Suppressor macrophage (primary cell): ENCODE results near the gene ARHGAP33.

Experiments
- DNase-seq, 4 experiments: peaks; one replicate each; pipeline ENCODE4 v3.0.0-alpha.2; 2020 to 2022

Gene ARHGAP33

DNA sequence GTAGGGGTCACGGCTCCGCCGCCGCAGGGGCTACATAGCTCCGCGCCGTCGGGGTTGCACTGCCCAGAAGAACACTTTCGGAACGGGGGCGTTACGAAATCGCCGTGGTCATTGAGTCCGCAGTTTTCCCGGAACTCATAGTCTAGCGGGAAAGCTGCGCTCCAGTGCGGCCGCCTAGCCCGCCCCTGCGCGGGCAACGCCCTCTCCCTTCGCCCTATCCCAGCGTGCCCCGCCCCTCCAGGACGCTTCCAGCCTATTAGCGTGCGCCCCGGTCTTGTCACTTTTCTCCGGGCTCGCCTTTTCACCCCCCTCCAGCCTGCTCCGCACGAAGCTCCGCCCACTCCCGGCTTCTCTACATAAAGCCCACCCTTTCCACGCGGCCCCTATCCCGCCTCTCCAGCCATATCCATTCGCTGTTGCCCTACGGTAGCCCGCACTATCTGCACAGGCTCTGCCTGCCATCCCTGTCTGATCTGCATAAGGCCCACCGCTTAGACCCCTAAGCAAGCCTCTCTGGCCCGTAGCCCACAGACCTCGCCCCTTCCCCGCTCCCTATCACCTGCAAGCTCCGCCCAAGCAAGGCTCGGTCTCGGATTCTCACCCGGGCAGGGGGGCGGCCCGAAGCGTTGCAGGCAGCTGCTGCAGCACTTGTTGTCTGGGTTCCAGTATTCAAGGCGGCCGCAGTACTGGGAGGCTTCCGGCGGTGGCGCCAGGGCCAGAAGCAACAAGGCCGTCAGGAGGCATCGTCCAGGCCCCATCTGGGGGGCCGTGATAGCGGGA is 34.8 kb upstream of the ARHGAP33 start:
- peak; percentile 97 to 99 (median 98) for DNase-seq

DNA sequence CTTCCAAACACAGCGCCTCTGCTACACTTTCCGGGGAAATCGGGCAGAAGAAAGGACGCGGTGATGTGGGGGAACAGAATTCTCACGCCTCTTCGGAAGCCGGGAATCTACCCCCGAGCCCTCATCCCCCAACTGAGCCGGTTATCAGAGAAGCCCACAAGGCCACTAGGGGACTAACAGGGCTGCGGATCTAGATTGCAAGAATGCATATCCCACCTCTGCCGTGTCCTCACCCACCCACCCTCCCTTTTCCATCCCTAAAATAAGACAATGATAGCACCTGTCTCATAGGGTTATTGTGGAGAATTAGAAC is 34.2 kb upstream of the ARHGAP33 start:
- no peak for DNase-seq

DNA sequence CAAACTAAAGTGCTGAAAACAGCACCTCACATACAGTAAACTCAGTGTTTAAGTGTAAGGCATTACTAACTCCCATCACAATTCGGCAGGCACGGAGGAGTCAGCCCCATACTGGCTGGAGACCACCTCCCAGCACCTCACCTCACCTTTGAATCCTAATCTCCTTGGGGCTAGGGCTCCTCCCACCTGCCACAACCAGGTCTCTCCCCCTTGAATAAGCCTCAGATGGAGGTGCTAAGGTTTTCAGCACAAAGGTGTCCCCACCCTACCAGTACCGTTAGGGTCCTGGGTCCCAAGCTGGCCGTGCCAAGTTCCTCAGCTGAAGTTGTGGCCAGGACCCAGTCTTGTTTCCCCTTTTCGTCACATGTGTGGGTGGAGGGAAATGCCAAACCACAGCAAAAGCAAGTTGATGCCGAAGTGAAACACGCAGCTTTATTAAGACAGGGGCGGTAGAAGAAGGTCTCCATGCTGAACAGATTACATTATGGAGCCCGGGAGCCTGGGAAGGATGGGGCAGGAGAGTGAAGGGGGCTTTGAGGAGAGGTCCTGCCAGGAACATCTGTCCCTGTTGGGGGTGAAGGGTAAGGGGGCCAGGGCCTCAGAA is 33.1 kb upstream of the ARHGAP33 start, which contains the start of gene IGFLR1:
Gene IGFLR1 (minus strand): TSS at position 332 of the 604 bp plus-strand sequence. CDS start 1,272 bp downstream, outside the sequence.
- peak; percentile 81 to 94 (median 91) for DNase-seq

DNA sequence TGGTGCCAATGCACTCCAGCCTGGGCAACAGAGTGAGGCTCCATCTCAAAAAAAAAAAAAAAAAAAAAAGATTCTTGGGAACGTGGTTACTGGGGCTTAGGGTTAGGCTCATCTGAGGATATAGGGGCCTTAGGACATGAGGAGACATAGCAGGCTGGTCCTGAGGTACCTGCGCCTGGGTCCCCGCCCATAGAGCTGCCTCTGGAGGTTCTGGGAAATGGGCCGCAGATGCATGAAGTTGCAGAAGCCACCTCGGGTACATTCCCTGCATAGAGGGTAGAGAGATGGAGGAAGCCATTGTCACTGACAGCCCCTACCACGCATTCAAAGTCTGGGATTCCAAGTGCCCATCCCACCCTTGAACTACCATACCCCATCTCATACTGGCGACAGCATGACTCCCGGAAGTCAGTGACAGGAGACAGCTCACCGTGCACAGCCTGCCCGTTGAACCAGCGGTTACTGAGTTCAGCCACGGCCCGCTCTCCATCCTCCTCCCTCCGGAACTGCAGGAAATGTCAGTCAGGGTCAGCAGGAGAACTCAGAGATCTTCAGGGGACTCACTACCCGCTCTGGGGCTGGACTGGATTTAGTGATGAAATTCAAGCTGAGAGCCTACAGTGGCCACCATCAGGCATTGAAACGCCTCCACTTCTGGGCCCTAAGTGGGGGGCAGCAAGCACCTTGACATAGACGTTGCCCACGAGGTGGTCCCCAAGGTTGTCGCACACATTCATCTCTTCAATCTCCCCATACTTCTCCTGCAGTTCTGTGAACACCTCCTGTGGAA is 31.5 kb upstream of the ARHGAP33 start:
- no peak for DNase-seq

DNA sequence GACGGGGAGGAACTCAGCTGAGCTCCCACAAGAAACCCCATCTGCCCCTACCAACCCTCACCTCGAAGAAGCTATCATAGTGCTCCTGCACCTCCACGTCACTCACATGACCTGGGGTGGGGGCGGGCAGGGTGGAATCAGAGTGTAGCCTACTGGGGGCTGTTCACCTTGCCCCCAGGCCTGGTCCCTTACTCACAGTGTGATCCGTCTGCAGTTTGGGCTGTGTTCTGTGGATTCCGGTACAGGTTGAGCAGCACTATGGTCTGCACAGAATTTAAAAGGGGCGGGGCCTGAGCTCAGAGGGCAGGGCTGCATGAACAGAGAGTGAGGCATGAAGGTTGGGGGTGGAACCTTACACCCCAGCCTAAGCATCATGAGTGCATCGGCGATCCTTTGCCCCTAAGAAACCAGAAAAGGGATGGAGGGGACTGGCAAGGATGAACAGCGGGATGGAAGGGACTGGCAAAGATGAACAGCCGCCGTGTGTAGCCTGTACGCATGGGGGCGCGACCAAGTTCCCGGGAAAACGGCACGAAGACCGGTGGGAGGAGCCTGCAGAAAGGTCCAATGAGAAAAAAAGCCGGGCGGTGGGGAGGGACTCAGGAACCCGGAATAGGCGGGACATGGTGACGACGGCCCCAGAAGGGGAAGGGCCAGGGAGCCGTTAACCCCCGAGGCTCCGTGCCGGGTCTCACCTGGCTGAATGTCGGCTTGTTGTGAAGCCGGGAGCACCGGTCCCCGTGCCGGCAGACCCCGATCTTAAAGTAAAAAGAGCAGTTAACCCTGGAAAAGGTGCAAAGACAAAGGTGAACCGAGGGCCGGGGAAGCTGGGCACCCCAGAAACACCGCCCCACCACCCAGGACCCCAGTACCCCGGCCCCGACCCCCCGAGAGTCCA is 30.7 kb upstream of the ARHGAP33 start:
- DNase-seq, result peak; percentile 95 to 98 (median 98)

DNA sequence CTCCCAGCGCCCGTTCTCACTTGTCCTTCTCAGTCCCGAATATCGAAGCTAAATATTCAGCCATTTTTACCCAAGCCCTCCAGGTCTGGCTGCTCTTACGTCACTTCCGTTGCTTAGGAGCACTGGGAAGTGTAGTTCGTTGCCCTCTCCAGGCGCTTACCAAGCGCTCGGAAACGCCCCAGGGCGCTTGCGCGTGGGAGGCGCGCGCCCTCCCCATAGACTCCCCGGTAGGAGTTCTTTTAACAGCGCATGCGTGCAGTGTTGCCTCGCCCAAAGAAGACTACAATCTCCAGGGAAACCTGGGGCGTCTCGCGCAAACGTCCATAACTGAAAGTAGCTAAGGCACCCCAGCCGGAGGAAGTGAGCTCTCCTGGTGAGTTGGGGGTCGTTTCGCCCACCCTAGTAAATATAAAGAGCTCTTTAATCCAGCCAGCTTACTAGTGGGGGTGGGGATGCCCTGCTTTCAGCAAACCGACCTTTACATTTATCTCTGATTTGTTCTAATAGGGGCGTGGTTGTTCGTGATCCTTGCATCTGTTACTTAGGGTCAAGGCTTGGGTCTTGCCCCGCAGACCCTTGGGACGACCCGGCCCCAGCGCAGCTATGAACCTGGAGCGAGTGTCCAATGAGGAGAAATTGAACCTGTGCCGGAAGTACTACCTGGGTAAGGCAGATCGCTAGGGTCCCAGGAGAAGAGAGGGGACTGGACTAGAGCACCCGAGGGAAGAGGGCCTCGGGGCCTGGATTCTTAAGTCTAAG is 29.9 kb upstream of the ARHGAP33 start, which contains the start of the genes PSENEN and U2AF1L4:
Gene PSENEN (plus strand): TSS at position 324 of the 759 bp plus-strand sequence. CDS start 280 bp downstream, at position 604.
Gene U2AF1L4 (minus strand): TSS at position 91 of the 759 bp plus-strand sequence. CDS start 27 bp downstream, at position 64.
- peak; percentile 99 to 100 (median 100) for DNase-seq

DNA sequence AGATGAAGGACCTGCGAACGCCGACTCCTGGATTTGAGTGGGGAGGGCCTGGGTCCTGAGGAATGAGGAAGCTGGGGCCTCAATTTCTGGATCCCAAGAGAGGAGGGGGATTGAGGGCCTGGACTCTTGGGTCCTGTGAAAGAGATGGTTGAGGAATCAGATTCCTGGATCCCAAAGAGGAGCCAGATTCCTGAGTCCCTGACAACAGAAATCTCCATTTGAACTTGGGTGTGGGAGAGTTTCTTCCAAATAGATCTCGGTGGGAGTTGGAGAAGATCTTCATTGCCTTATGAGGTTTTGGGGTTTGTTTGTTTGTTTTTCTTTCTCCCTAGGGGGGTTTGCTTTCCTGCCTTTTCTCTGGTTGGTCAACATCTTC is 29.3 kb upstream of the ARHGAP33 start:
- peak in 1 of 4 experiments; percentile 9 for DNase-seq

DNA sequence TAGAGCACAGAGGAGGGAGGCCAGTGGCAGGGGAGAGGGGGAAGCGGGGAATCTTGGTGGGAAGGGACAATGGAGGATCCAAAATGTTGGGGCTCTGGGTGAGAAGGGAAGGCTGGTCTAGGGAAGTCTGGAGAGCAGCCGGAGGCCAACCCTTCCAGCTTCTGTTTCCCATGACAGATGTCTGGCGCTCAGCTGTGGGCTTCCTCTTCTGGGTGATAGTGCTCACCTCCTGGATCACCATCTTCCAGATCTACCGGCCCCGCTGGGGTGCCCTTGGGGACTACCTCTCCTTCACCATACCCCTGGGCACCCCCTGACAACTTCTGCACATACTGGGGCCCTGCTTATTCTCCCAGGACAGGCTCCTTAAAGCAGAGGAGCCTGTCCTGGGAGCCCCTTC is 28.8 kb upstream of the ARHGAP33 start:
- DNase-seq, result peak in 3 of 4 experiments; percentile 29 to 53 (median 37)

DNA sequence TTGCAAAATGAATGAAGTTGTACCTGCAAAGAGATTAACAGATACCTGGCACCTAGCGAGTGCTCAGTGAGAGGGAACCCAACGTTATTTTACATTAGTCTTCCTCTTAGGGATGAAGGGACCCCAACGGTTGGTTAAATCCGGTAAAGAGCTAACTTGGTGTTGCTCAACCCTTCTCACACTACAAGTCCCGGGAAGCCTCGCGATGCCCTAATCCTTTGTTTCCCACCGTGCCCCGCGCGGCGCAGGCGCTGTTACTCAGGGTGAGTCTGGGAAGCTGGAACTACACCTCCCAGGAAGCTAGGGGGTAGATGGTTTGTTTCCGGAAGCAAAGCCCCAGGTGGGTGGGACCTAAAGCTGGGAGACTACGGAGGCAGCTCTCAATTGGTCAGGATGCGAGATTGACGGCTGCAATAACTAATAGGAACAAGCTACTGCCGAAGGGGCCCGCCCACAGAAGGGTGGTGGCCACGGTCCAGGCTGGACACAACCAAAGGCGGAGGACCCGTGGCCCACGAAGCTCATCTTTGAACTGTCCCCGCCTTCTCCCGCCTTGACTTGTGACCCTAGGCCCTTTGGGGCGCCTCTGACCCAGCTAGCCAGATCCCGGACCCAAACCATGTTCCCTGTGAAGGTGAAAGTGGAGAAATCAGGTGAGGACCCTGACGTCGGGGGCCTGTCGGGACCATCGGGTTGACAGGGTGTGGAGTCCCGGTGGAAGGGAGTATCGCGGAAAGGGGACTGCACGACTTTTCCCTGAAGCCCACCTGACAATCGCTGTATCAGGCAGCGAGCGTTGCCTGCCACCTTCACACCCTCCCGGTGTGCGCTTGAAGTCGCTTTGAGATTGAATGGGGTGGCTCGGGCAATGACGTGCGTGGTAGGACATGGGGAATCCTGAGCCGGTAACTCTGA is 27.0 kb upstream of the ARHGAP33 start, which contains the start of gene LIN37:
Gene LIN37 (plus strand): TSS at position 471 of the 915 bp plus-strand sequence. CDS start 149 bp downstream, at position 620.
- peak; percentile 99 to 100 (median 100) for DNase-seq

DNA sequence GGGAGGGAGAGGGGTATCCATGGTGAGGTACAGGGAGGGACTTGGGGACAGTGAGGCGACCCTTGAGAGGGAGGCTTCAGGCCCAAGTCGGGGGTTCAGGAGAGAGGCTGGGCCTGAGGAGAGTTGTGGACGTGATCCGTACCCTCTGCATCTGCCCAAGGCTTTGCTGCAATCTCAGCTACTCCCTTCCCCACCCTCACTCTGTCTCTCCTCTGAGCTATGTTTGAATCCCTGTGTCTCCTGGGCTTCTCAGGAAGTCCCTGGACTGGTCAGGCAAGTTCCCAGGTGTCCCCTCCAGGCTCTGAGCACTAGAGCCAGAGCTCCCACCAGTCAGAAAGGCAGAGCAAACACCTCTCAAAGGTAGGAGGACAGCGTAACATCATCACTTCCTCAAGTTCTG is 25.2 kb upstream of the ARHGAP33 start:
- no peak for DNase-seq

DNA sequence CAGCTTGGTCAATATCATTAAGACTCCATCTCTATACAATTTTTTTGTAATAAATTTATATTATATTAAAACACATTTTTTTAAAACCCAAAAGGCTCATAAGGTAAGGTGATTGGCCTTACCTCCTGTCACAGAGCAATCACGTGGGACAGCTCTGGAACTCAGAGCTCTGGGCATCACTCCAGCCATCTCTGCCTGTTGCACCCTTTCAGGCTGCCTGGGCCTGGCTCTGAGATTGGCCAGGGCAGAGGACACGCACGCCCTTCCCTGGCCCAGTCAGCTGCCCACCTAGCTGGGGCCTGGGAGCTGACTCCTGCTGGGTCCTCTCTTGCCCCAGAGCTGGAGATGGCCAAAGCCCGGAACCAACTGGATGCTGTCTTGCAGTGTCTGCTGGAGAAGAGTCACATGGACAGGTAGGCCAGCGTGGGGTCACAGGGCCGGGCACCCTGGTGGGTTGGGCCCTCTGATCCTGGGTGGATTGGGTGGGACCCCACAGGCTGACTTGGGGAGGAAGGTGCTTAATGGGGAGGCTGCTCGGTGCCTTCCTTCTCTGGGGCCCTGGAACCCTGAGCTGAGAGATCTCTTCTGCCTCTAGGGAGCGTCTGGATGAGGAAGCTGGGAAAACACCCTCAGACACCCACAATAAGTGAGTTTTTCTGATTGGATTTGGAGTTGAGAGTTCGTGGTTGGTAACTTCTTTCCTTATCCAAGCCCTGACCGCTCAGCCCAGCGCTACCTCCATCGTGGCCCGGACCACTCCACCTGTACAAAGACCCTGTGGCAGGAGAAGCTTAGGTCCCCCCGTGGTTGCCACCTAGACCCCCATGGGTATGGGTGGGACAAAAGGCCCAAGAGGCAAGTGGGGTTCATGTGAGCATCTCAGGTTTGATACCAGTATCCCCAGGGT is 23.3 kb upstream of the ARHGAP33 start:
- no peak for DNase-seq

DNA sequence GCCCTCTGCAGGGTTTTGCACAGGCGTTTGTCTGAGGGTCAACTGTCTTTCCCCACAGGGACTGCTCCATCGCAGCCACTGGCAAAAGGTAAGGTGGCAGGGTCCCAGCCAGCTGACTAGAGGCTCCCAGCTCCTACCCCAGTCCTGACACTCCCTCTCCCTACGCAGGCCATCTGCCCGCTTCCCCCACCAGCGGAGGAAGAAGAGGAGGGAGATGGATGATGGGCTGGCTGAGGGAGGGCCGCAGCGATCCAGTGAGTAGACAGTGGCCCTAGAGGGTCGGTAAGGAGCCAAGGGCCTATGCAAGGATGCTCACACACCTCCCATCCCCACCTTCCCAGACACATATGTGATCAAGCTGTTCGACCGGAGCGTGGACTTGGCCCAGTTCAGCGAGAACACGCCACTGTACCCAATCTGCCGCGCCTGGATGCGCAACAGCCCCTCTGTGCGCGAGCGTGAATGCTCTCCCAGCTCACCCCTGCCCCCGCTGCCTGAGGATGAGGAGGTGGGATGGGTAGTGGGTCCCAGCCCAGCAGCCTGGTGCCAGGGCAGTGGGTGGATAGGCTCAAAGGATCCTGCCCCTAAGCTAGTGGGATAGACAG is 22.5 kb upstream of the ARHGAP33 start:
- DNase-seq, result no peak

DNA sequence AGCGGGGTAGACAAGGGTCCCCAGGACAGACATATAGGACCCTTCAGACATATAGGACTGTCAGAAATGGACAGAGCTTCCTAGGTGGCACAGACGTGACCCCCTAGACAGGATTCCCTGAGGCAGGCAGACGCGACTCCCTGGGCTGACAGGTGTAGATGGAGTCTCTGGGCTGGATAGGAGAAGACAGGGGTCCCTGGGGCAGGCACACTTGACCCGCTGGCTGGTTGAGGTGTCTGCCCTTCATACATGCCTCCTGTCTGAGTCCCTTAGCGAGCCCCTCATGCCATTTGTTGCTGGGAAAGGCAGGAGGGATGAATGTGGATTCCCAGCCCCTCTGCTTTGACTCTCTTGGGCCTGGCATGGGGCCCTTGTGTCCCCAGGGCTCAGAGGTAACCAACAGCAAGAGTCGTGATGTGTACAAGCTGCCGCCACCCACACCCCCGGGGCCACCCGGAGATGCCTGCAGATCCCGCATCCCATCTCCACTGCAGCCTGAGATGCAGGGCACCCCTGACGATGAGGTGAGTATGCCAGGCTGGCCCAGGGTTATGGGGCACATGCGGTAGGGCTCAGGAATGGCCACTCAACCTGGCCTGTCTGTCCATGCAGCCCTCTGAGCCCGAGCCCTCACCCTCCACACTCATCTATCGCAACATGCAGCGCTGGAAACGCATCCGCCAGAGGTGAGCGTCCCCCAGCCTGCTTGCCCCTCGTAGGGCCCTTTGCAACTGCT is 21.6 kb upstream of the ARHGAP33 start:
- no peak for DNase-seq

DNA sequence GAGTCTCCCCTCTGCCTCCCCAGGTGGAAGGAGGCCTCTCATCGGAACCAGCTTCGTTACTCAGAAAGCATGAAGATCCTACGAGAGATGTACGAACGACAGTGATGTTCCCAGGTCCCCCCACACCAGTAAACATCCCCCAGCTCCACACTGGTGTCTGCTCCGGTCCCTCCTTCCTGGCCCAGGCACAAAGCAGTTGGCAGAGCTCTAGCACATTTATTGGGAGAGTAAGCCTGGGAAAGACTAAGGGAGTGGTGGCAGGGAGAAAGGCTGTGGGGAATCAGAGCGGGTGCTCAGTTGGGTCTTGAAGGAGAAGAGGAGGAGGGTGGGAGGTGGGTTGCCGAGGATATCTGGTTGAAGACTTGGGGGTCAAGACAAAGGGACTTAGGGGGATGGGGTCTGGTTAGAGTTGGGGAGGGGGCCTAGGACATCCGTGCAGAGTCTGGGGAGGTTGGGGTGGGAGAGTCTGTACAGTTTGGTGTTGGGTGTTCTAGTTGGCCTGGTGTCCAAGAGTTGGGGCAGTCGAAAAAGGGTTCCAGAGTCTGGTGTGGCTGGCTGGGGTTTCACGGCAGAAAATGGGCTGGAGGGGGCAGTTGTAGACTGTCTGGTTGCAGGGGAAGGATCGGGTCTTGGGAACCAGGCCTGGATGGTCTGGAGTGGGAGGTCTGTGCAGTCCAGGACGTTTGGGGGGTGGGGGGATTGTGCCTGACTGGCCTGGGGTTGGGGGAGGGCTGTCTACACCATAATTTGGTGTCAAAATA is 20.8 kb upstream of the ARHGAP33 start:
- no peak for DNase-seq

DNA sequence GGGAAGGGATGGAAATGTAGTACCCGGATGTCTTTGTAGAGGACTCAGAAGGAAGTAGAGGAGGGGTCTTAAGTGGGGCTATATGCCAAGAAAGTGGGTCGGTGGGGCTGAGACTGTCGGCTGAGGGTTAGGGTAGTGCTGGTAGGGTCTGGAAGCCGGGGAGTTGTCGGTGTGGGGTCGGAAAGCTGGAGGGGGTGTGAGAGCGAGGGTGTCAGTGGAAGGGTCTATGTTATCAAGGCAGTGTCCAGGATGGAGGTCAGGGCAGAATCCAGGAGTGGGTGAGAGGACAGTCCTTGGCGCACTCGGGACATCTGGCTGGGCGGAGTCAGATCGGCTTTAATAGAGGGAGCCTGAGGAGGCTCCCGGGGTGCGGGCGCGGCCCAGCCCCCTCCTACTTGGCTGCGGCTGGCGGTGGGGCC is 20.2 kb upstream of the ARHGAP33 start:
- no peak for DNase-seq

DNA sequence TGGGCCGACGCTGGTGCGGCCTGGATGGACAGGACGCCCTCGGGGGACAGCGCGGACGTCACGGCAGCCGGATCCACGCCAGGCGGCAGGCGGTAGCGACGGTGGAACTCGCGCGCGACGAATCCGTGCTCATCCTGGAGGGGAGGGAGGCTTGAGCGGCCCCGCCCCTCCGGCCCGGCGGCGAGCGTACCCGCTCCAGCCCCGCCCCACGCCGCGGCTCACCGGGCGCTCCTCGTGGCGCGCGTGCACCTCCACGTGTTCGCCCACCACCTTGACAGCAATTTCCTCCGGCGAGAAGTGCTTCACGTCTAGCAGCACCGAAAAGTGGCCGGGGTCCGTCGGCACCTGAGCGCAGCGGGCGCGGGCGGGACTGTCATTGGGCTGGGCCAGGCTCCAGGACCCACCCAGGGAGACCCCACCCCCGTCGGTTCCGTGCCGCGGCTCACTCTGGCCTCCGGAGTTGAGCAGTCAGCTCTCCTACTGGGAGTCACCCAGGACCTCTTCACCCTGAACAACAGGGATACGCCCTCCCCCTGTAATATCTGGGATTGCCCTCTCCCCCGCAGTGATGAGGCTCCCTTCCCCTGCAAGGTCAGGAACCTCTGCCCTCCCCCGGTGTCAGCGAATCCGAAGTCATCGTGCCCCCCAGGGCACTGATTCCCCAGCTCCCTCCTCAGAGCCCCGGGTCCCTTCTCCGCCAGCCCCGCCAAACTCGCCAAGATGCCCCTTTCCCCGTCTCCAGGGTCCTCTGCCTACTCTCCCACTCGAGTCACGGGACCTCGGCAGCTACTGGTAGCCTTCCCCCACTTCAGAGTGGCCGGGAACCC is 19.6 kb upstream of the ARHGAP33 start:
- peak in 3 of 4 experiments; percentile 12 to 51 (median 27) for DNase-seq
